ENCODE data around the gene ZNF316.
A peak's percentile ranks its signal among the peaks of the same experiment; 100 is the strongest.

Gene ZNF316

GRCh38 chr7:6636741-6637543 lies at the start of gene ZNF316:
ZNF316 (plus strand) TSS chr7:6637318; CDS start chr7:6642410, 5,092 bp downstream.
- TF ChIP-seq, protein P1, sequence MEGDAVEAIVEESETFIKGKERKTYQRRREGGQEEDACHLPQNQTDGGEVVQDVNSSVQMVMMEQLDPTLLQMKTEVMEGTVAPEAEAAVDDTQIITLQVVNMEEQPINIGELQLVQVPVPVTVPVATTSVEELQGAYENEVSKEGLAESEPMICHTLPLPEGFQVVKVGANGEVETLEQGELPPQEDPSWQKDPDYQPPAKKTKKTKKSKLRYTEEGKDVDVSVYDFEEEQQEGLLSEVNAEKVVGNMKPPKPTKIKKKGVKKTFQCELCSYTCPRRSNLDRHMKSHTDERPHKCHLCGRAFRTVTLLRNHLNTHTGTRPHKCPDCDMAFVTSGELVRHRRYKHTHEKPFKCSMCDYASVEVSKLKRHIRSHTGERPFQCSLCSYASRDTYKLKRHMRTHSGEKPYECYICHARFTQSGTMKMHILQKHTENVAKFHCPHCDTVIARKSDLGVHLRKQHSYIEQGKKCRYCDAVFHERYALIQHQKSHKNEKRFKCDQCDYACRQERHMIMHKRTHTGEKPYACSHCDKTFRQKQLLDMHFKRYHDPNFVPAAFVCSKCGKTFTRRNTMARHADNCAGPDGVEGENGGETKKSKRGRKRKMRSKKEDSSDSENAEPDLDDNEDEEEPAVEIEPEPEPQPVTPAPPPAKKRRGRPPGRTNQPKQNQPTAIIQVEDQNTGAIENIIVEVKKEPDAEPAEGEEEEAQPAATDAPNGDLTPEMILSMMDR (IDR thresholded peaks at IDR 0.05; ENCODE audit: extremely low read depth, missing control alignments) = no peak
- peak; percentile 99 for DNase-seq (ENCODE audit: low spot score)

DNA sequence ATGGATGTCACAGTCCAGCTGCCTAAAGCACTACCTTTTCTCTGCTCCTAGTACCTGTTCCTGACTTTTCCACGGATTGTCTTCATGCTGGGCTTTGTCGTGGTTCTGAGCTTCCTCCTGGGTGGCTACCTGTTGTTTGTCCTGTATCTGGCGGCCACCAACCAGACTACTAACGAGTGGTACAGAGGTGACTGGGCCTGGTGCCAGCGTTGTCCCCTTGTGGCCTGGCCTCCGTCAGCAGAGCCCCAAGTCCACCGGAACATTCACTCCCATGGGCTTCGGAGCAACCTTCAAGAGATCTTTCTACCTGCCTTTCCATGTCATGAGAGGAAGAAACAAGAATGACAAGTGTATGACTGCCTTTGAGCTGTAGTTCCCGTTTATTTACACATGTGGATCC lies 48.6 kb upstream of the ZNF316 start:
- no peak for DNase-seq (ENCODE audit: low spot score)
- TF ChIP-seq, protein P1 (IDR thresholded peaks at IDR 0.05; ENCODE audit: extremely low read depth, missing control alignments) = no peak

DNA sequence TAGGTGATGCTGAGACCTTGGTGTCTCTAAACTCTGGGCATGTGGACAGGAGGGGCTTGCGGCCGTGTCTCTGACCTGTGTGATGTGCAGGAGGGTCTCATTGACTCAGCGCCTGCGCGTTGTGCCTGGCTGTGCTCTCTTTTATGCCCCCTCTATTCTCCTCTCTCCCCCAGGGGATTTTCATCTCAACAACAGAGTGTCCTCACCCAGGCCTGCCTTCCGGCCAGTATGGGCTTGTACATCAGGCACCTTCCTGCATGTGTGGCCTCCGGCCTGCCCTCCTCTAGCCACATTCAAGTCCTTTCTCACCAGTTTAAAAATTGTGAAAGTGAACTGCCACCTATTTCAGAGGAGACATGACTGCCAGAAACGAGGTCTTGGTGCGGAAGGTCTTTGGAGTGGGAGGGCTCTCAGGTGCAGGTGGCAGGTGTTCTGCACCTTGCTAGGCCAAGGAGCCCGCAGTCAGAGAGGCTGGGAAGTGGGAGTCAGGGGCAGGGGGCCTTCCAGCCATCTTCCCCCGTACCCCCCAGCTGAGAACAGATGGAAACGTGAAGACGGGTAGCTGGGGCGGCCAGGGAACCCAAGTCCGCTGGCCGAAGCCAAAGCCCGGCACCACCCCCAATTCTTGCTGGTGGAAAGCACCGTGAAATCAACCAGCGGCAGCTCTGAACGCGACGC lies 47.8 kb upstream of the ZNF316 start:
- TF ChIP-seq, protein P1 (IDR thresholded peaks at IDR 0.05; ENCODE audit: extremely low read depth, missing control alignments) = no peak
- peak; percentile 7 for DNase-seq (ENCODE audit: low spot score)

- peak; percentile 96 for DNase-seq (ENCODE audit: low spot score)
- TF ChIP-seq, protein P1 (IDR thresholded peaks at IDR 0.05; ENCODE audit: extremely low read depth, missing control alignments) = peak; percentile 85
These were observed 47.1 kb upstream of the ZNF316 start, which contains the start of gene INTS15 for GRCh38 chr7:6589829-6590644. INTS15 (plus strand) TSS chr7:6590021; CDS start chr7:6590284, 263 bp downstream.

- DNase-seq (ENCODE audit: low spot score) = no peak
- TF ChIP-seq, protein P1 (IDR thresholded peaks at IDR 0.05; ENCODE audit: extremely low read depth, missing control alignments) = no peak
These were observed 46.4 kb upstream of the ZNF316 start for GRCh38 chr7:6590645-6591110.

DNA sequence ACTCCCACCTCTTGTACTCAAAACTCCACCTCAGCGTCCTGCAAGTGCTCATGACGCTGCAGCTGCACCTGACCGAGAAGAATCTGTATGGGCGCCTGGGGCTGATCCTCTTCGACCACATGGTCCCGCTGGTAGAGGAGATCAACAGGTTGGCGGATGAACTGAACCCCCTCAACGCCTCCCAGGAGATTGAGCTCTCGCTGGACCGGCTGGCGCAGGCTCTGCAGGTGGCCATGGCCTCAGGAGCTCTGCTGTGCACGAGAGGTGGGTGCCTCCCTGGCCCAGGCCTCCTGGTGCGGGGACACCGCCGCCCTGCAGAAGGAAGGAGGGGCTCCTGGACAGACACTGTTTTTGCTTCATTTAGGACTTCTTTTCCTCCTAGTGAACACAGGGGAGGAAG lies 37.0 kb upstream of the ZNF316 start:
- no peak for DNase-seq (ENCODE audit: low spot score)
- TF ChIP-seq, protein P1 (IDR thresholded peaks at IDR 0.05; ENCODE audit: extremely low read depth, missing control alignments) = no peak
